Measurements from ENCODE around the gene MAGI2.

GRCh38 chr7:78662939-78663338 lies 790.5 kb downstream of the MAGI2 start:
- TF ChIP-seq POLR2A (IDR thresholded peaks at IDR 0.05): no peak
- no peak for TF ChIP-seq POLR2AphosphoS5 (IDR thresholded peaks at IDR 0.05; ENCODE audit: insufficient read depth in 1 of 2, low read depth in 1 of 2)
